HEK293 (cell line): Measurements from ENCODE around the gene NELL1.

Source experiments
- CTCF ChIA-PET: fragments of 350-600 bp; formaldehyde crosslinking; extraction: SDS; loops from one replicate; lab custom pipeline; 2021; ENCODE audit warnings: antibody characterized with exemption; lab: Yijun Ruan, JAX
- POLR2A ChIA-PET: fragments of 300-600 bp; formaldehyde crosslinking; extraction: SDS; loops from one replicate; lab custom pipeline; 2020; ENCODE audit warnings: antibody characterized with exemption, inconsistent platforms; lab: Yijun Ruan, JAX
- H3K27ac ChIP-seq: fragments of 200-500 bp; sonication (Bioruptor generic); 2 replicates; pipeline ENCODE4 v1.5.1; 2014; ENCODE audit warnings: low read depth, low read length, control low read depth, inconsistent platforms; ENCODE audit errors: extremely low read depth
- H3K36me3 ChIP-seq, 2 experiments: fragments of 200-500 bp in 1 of 2; sonication (Bioruptor generic) in 1 of 2; 1 replicate in 1 of 2; 2 replicates in 1 of 2; pipeline ENCODE4 v1.5.1; 2014 to 2017; ENCODE audit warnings: inconsistent platforms in 2 of 2, low read length in 2 of 2; ENCODE audit not compliant: control insufficient read depth in 2 of 2, insufficient read depth in 1 of 2
- H3K4me1 ChIP-seq: fragments of 200-500 bp; sonication (Bioruptor generic); 2 replicates; pipeline ENCODE4 v1.5.1; 2014; ENCODE audit warnings: mild to moderate bottlenecking, low read length, inconsistent platforms; ENCODE audit not compliant: control insufficient read depth, insufficient read depth
- H3K4me3 ChIP-seq: 2 replicates; pipeline ENCODE4 v1.5.1; 2011; ENCODE audit warnings: low read depth, mild to moderate bottlenecking, control low read depth, low read length, moderate library complexity
- H3K9me3 ChIP-seq: fragments of 200-500 bp; sonication (Bioruptor generic); 2 replicates; pipeline ENCODE4 v1.5.1; 2014; ENCODE audit warnings: low read depth, low read length, inconsistent platforms; ENCODE audit not compliant: control insufficient read depth, insufficient read depth
- GLI2 ChIP-seq: fragments of 450-650 bp; formaldehyde crosslinking; IDR thresholded peaks from 2 replicates; pipeline ENCODE4; 2017; ENCODE audit warnings: missing biosample characterization, missing genetic modification characterization, low read depth, borderline replicate concordance
- GLI4 ChIP-seq: fragments of 450-650 bp; formaldehyde crosslinking; IDR thresholded peaks from 2 replicates; pipeline ENCODE4 v1.5.1; 2016; ENCODE audit warnings: missing biosample characterization, missing genetic modification characterization
- KLF9 ChIP-seq: fragments of 450-650 bp; formaldehyde crosslinking; IDR thresholded peaks from 2 replicates; pipeline ENCODE4 v1.5.1; 2016; ENCODE audit warnings: missing biosample characterization, missing genetic modification characterization, low read depth
- OSR2 ChIP-seq: fragments of 450-650 bp; formaldehyde crosslinking; IDR thresholded peaks from 2 replicates; pipeline ENCODE4 v1.5.1; 2016; ENCODE audit warnings: missing biosample characterization, missing genetic modification characterization
- TCF7L2 ChIP-seq: IDR thresholded peaks from 2 replicates; pipeline ENCODE4 v1.6.1; 2011; ENCODE audit warnings: low read depth, mild to moderate bottlenecking, inconsistent platforms, low read length, moderate library complexity, borderline replicate concordance
- ZFP69B ChIP-seq: fragments of 450-650 bp; formaldehyde crosslinking; IDR thresholded peaks from 2 replicates; pipeline ENCODE4 v1.5.1; 2016; ENCODE audit warnings: missing biosample characterization, missing genetic modification characterization
- ZNF146 ChIP-seq: fragments of 450-650 bp; formaldehyde crosslinking; IDR thresholded peaks from 2 replicates; pipeline ENCODE4 v1.5.1; 2016; ENCODE audit warnings: missing biosample characterization, missing genetic modification characterization
- ZNF202 ChIP-seq: fragments of 450-650 bp; formaldehyde crosslinking; IDR thresholded peaks from 2 replicates; pipeline ENCODE4 v1.5.1; 2016; ENCODE audit warnings: missing biosample characterization, missing genetic modification characterization, borderline replicate concordance
- ZNF621 ChIP-seq: fragments of 450-650 bp; formaldehyde crosslinking; IDR thresholded peaks from 2 replicates; pipeline ENCODE4 v1.5.1; 2017; ENCODE audit warnings: missing biosample characterization, missing genetic modification characterization
- TF ChIP-seq, protein P1 (sequence below): fragments of 450-650 bp; formaldehyde crosslinking; IDR thresholded peaks from 2 replicates; pipeline ENCODE4 v1.5.1; 2016; ENCODE audit warnings: missing biosample characterization, missing genetic modification characterization, borderline replicate concordance
- TF ChIP-seq, protein P2 (sequence below): fragments of 450-650 bp; formaldehyde crosslinking; IDR thresholded peaks from 2 replicates; pipeline ENCODE4 v1.5.1; 2016; ENCODE audit warnings: missing biosample characterization, missing genetic modification characterization
- TF ChIP-seq, protein P3 (sequence below): fragments of 450-650 bp; formaldehyde crosslinking; IDR thresholded peaks from 2 replicates; pipeline ENCODE4 v1.5.1; 2016; ENCODE audit warnings: missing biosample characterization, missing genetic modification characterization, borderline replicate concordance

NELL1 gene

DNA sequence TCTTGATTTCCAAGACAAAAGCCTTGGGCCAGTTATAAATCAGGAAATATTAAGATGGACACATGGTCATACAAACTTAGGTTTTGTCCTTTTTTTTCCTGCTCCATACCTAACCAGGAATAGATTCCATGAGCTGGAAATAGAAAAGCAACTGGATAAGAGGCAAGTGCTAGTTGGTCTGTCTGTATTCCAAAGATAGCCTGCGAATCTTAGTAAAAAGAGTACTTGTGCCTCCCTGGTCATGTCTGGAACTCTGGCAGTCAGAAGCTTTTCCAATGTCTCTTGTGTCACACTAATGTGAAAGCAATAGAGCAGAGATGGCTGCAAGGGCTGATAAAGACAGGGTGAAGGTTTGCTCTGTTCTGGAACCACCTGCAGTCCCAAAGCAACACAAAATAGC is 933.3 kb downstream of the NELL1 start:
- Histone ChIP-seq H3K9me3 (no peaks in the 10 kb centered on the region), H3K27ac (no peak overlapping the region), H3K4me3 (no peak overlapping the region), H3K36me3 (no peaks in the 10 kb centered on the region), H3K4me1 (no peaks in the 10 kb centered on the region)
- ChIA-PET POLR2A (no interaction called here), CTCF (no interaction called here)
- TF ChIP-seq ZNF146 (tag by site-specific recombination) (no peak), KLF9 (tag by site-specific recombination) (no peak), TCF7L2 (no peak)
- TF ChIP-seq, protein P1, sequence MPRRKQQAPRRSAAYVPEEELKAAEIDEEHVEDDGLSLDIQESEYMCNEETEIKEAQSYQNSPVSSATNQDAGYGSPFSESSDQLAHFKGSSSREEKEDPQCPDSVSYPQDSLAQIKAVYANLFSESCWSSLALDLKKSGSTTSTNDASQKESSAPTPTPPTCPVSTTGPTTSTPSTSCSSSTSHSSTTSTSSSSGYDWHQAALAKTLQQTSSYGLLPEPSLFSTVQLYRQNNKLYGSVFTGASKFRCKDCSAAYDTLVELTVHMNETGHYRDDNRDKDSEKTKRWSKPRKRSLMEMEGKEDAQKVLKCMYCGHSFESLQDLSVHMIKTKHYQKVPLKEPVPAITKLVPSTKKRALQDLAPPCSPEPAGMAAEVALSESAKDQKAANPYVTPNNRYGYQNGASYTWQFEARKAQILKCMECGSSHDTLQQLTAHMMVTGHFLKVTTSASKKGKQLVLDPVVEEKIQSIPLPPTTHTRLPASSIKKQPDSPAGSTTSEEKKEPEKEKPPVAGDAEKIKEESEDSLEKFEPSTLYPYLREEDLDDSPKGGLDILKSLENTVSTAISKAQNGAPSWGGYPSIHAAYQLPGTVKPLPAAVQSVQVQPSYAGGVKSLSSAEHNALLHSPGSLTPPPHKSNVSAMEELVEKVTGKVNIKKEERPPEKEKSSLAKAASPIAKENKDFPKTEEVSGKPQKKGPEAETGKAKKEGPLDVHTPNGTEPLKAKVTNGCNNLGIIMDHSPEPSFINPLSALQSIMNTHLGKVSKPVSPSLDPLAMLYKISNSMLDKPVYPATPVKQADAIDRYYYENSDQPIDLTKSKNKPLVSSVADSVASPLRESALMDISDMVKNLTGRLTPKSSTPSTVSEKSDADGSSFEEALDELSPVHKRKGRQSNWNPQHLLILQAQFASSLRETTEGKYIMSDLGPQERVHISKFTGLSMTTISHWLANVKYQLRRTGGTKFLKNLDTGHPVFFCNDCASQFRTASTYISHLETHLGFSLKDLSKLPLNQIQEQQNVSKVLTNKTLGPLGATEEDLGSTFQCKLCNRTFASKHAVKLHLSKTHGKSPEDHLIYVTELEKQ (tag by site-specific recombination), result no peak

DNA sequence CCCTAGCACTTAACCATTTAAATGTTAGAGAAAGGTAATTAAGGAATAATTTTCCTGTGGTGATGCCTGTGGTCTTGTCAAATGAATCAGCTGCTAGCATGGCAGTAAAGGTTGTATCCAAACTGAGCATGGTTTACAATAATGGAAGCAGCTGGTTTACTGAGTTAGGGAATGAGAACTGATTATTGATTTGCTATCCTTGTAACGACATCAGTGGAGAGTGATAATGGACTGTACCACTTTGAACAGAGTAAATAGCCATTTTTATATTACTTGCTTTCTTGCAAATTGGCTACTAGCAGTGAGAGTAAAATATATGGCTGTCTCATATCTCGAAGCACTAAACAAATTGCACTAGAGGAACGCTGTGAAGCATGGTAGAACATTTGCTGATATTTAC is 934.5 kb downstream of the NELL1 start:
- no peak overlapping the region for H3K27ac ChIP-seq
- no peaks in the 10 kb centered on the region for H3K4me1 ChIP-seq
- POLR2A ChIA-PET, result no interaction called here
- no peaks in the 10 kb centered on the region for H3K36me3 ChIP-seq
- CTCF ChIA-PET, result no interaction called here
- H3K9me3 ChIP-seq, result no peaks in the 10 kb centered on the region
- TF ChIP-seq GLI2 (no peak), ZFP69B (no peak), ZNF202 (tag by site-specific recombination) (no peak), OSR2 (tag by site-specific recombination) (no peak), ZNF621 (no peak), GLI4 (no peak)
- TF ChIP-seq, protein P2, sequence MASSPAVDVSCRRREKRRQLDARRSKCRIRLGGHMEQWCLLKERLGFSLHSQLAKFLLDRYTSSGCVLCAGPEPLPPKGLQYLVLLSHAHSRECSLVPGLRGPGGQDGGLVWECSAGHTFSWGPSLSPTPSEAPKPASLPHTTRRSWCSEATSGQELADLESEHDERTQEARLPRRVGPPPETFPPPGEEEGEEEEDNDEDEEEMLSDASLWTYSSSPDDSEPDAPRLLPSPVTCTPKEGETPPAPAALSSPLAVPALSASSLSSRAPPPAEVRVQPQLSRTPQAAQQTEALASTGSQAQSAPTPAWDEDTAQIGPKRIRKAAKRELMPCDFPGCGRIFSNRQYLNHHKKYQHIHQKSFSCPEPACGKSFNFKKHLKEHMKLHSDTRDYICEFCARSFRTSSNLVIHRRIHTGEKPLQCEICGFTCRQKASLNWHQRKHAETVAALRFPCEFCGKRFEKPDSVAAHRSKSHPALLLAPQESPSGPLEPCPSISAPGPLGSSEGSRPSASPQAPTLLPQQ (tag by site-specific recombination), result no peak
- TF ChIP-seq, protein P3, sequence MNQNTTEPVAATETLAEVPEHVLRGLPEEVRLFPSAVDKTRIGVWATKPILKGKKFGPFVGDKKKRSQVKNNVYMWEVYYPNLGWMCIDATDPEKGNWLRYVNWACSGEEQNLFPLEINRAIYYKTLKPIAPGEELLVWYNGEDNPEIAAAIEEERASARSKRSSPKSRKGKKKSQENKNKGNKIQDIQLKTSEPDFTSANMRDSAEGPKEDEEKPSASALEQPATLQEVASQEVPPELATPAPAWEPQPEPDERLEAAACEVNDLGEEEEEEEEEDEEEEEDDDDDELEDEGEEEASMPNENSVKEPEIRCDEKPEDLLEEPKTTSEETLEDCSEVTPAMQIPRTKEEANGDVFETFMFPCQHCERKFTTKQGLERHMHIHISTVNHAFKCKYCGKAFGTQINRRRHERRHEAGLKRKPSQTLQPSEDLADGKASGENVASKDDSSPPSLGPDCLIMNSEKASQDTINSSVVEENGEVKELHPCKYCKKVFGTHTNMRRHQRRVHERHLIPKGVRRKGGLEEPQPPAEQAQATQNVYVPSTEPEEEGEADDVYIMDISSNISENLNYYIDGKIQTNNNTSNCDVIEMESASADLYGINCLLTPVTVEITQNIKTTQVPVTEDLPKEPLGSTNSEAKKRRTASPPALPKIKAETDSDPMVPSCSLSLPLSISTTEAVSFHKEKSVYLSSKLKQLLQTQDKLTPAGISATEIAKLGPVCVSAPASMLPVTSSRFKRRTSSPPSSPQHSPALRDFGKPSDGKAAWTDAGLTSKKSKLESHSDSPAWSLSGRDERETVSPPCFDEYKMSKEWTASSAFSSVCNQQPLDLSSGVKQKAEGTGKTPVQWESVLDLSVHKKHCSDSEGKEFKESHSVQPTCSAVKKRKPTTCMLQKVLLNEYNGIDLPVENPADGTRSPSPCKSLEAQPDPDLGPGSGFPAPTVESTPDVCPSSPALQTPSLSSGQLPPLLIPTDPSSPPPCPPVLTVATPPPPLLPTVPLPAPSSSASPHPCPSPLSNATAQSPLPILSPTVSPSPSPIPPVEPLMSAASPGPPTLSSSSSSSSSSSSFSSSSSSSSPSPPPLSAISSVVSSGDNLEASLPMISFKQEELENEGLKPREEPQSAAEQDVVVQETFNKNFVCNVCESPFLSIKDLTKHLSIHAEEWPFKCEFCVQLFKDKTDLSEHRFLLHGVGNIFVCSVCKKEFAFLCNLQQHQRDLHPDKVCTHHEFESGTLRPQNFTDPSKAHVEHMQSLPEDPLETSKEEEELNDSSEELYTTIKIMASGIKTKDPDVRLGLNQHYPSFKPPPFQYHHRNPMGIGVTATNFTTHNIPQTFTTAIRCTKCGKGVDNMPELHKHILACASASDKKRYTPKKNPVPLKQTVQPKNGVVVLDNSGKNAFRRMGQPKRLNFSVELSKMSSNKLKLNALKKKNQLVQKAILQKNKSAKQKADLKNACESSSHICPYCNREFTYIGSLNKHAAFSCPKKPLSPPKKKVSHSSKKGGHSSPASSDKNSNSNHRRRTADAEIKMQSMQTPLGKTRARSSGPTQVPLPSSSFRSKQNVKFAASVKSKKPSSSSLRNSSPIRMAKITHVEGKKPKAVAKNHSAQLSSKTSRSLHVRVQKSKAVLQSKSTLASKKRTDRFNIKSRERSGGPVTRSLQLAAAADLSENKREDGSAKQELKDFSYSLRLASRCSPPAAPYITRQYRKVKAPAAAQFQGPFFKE (tag by site-specific recombination), result no peak
- H3K4me3 ChIP-seq, result no peak overlapping the region
